NCI-H187 (cell line): Measurements from ENCODE around the gene CARD10.

Experiments used
- DNase-seq, 2 experiments: peaks; one replicate each; lab custom pipeline; 2025; lab: John Stamatoyannopoulos, UW

CARD10 gene

DNA sequence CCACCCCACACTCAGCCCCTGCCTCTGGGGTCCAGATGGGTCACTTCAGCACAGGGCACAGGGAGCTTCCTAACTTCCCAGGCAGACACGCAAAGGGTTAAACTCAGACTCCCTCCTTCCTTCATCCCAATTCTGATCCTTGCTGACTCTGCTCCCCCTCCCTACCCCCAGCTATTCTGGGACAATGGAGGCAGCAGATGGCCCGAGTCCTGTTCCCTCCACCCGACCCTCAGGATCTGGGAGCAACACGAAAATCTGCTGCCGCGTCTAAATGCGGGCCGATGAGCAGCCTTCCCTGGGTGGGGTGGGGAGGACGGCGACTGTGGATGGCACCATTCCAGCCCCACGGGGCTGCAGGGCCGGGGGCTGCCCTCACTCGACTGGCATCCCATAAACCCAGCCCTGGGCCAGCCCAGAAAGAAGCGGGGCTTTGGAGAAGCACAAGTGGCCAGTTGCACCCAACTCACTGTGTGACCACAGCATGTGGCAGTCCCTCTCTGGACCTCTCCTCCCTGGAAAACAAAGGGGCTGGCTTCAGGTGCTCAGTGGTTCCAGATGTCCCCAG is 51.7 kb downstream of the CARD10 start:
- DNase-seq = no peak

DNA sequence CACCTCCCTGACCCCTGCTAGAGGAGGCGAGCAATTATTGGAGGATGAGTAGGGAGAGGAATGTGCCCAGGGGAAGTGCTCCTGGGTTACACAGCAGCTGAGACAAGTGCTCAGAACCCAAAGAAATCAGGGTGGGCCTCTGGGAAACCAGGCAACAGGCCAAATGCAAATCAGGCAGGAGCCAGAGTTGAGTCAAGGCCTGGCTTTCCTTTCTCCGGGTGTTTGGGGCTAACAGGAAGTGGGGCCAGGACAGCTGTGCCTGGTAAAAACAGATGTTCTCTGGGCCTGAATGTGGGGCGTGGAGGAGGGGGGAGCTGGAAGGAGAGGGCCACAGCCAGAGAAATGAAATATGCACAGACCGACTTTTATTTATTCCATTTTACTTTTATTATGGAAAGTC is 55.0 kb downstream of the CARD10 start:
- no peak for DNase-seq

DNA sequence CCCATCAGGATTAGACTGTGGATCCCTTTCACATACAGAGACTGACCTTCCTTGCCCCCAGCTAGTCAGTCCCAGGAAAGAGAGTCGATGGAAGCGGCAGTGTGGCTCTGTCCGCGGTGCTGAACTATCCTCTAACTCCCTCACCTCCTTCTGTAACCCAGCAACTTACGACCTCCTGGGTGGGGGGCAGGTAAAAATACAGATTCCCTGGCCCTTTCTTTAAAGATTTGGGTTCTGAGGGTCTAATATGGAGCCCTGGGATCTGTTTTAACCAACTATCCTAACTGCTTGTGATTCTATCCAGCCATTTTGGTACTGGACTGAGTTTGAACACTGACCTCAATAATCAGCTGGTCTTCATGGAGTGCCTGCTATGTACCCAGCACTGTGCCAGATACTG is 56.2 kb downstream of the CARD10 start:
- DNase-seq = no peak

DNA sequence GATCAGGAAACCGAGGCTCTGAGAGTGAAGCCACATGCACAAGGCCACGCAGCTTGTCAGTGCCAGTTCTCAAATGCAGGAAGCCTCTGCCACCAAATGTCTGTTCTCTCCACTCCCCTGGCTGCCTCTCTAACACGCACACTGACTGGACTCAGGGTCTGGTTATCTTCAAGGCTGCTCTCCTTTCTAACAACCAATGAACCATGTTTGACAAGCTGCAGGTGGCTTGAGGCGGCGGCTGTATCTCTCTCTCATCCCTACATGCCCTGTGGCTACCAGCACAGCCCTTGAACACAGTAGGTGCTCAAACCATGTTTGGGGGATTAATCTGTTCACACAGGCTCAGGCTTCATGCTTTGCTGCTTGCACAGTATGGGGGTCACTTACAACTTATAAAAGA is 56.8 kb downstream of the CARD10 start:
- DNase-seq = no peak

DNA sequence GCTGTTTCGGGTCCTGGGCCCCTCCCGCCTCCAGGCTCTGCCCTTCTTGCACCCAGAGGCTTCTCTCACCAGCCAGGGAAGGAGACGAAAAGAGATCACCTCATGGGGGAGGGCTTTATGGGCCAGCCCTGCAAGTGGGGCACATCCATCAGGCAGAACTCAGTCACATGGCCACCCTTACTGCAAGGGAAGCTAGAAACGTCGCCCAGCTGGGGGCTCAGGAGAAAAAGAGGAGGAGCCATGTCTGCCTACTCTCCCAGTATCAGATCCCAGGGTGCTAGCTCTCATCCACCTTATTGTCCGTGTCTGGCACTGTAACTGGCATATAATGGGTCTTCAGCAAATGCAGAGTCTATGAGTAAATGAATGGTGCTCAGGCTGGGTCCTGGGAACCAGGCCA is 57.3 kb downstream of the CARD10 start:
- DNase-seq = peak in 1 of 2 experiments; percentile 16

DNA sequence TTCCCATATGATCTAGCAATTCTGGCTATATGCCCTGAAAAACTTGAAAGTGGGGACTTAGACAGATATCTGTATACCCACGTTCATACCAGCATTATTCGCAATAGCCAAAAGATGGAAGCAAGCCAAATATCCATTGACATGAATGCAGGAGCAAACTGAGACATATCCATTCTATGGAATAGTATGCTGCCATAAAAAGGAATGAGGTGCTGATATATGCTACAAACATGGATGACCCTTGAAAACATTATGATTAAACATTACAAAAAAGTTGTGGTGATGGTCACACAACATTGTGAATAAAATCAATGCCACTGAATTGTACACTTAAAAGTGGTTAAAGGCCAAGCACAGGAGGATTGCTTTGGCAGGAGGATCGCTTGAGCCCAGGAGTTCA is 58.5 kb downstream of the CARD10 start:
- DNase-seq = no peak

DNA sequence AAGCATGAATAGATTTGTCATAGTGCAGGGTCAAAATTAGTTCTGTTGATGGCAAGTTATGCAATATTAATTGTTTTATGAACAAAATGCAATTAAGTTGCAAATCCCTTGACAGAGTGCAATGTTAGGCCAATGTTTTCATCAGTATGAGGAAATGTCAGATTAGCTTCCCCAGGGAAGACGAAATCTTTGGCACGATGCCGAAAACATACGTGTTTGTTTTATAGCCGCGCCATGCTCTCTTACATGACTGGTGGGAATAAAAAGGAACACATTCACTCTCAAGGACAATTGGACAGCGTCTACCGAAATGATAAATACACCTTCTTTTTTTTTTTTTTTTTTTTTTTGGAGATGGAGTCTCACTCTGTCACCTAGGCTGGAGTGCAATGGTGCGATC is 60.0 kb downstream of the CARD10 start:
- no peak for DNase-seq

DNA sequence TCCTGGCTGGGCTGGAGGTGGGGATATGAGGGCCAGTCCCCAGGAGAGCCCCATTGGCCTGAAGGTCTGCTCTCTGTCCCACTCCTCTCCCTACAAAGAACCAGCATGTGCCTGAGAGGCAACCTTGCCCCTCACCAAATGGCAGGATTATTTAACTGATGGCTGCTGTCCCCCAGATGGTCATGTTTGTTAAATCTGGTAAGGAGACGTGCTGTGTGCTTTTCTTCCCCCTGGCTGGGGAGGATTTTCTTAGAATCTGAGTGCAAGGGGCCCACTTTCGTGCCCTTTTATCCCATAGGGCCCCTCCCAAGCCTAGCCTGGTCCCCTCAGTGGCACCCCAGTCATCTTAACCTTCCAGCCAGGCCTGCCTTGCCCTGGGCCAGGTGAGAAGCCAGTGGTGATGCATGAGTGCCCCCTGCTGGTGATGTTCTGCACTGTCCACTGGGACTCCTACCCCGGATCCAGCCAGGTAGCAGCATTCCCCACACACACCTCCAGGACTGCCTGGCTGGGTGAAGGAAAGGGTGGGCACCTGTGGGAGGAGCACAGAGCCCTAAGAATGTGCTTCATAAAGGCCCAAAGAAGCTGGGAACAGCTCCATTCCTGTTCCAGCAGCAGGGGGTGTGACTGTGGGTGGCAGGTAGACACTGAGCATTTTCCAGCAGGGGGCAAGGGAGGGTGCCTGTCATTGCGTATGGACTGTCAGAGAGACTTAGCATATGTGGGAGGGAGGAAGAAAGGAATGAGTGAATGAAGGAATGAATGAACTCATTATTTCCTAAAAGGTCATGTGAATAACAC is 61.9 kb downstream of the CARD10 start:
- DNase-seq = peak; percentile 24 to 25

DNA sequence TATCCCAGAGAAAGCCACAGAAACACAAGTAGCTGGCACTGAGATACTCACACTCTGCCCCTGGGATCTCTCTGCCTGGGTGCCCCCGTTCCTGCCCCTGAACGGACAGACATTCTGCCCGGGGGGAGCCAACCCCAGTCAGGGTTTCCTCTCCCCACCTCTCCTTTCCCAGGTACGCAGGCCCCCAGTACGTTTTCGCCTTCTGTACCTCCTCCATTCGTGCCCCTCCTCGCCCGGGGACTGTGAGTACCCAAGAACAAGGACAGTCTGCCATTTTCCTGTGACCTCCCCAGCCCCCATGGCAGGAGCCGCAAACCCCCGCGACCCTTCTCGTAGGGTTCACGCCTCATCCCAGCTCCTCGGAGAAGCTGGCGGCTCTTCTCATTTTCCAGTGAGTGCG is 62.9 kb downstream of the CARD10 start:
- DNase-seq = no peak

DNA sequence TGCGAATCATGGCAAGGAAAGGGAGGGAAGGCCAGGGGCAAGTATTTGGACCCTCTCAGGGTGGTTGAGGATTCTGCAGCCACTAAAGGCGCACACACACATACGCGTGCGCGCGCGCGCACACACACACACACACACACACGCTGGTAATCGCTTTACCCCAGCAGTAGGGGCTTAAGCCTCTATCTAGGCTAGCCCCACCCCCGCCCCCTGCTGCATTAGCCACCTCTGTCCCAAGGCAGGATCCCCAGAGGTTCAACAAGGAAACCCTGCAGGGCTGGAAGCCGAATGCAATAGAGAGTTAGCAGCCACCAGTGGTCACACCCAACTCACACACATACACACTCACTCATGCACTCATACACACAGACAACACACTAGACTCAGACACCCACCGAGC is 63.3 kb downstream of the CARD10 start:
- DNase-seq = no peak

DNA sequence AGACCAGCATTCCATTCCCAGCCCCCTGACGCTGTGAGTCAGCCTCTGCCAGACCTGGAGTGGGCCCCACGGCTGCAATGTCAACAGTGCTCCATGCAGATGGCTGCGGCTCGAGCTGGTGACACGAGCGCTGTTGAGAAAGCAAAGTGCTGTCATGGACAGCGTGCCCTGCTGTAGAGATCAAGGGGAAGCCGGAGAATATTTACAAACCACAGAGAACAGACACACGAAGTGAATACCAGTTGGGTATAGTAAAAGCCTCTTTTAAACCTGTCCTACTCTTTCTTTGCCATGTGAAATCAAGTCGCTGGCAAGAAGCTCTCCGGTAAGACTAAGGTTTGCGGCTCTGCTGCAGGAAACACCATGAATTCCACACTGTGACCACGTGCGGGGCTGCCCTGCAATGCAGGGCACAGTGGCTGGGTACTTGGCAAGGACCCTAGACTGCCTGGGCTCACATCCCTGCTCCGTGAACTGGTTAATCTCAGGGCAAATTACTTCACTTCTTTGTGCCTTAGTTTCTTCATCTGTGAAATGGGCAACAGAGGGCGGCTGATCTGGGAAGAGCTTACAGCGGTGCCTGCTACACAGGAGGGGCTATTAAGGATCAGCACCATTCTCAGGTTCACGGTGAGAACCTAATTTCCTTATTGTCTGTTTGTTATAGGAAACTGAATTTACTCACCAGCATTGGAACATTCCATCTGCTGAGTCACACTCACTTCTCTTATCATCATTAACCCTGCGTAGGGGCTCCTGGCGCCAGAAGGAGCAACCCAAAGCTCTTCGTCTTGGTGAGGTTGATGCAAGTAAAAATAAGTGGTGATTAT is 64.1 kb downstream of the CARD10 start:
- DNase-seq = no peak

DNA sequence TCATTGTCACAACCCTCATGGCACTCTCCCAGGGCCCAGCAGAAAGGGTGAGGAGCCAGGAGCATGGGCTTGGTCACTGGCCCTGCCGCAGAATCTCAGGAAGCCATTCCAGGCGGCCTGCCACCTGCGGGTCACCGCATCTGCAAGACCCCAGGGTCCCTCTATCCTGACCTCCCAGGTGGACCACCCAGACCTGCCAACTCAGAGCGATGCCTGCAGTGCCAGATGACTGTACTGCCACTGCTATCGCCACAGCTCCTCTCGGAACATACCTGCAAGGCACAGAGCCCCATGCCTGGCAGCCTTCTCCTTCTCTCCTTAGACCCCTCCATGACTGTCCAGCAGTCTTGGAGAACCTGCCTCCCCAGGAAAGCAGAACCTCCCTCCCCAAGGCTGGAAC is 65.5 kb downstream of the CARD10 start:
- DNase-seq = no peak

DNA sequence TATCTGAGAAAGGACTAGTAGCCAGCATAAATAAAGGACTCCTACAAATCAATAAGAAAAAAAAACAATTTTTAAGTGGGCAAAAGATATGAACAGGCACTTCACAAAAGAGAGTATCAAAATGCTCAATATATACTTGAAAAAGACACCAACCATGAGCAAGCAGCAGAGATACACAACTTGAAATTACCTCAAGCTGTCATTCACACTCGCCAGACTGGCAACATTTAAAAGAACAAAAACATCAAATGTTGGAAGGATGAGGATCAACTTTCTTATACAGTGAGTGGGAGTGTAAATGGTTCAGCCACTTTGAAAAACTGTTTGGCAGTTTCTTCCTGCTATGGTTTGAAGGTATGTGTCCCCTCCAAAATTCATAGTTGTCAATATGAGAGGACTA is 68.0 kb downstream of the CARD10 start:
- DNase-seq = no peak

DNA sequence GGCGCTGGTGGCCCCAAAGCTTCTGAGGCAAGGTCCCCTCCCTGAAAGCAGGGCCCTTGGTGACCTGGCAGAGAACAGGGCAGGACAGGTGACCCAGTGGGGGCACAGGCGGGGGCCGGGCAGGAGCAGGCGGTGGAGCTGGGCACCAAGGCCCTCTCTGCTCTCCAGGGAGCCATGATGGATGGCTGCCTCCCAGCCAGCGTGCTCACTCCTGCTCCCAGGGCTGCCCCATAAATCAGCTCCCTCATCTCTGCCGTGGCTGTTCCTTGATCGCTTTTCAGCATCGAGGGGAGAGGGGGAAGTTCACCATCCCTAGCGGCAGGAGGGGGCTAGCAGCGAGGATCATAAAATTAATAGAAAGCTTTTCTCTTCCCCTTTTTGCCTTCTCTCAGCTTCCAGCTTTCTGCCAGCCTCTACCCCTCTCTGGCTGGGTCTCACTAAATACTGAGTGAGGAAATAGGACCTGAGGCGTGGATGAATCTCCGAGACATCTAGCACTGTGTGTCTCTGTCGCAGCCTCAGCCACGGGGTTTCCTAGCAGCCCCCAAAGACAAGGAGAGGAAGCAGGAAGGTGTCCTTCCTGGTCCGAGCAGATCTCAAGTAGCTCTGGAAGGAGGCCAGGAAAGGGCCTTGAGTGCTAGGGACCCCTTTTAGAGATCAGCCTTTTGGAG is 69.7 kb downstream of the CARD10 start:
- DNase-seq = no peak

DNA sequence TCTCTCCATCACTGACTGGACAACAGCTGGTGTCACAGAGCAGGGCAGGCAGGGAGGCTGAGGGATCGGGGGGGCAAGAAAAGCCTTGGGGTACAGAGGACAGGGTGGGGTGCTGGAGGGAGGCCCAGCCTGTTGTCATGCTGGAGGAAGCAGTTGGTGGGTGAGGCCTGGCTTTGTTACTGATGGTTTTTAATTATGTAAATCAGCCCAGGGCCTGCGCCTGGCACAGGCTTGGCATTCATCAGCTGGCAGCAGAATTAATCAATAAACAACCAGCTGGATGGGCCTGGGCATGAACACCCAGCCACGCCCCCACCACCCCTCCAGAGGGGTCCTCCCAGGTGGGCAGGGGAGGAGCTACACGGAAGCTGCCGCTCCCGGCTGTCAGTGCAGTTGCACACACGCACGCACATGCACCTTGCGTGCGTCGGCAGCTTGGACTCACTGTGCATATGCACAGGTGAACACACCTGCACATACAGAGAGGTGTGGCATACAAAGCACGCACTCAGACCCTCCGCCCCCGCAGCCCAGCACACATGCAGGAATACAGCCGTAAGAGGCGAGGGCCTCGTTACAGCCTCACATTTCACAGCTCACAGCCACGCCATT is 70.6 kb downstream of the CARD10 start:
- DNase-seq = peak; percentile 4 to 25

DNA sequence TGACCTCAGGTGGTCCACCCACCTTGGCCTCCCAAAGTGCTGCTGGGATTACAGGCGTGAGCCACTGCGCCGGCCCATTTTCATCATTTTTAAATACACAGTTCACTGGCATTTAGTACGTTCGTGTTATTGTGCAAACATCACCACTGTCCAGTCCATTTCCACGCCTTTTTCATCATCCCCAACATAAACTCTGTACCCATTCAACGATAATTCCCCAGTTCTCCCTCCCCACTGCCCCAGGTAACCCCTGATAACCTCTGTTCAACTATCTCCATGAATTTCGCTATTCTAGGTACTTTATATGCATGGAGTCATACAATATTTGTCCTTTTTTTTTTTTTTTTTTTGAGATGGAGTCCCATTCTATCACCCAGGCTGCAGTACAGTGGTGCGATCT is 73.7 kb downstream of the CARD10 start:
- DNase-seq = no peak

DNA sequence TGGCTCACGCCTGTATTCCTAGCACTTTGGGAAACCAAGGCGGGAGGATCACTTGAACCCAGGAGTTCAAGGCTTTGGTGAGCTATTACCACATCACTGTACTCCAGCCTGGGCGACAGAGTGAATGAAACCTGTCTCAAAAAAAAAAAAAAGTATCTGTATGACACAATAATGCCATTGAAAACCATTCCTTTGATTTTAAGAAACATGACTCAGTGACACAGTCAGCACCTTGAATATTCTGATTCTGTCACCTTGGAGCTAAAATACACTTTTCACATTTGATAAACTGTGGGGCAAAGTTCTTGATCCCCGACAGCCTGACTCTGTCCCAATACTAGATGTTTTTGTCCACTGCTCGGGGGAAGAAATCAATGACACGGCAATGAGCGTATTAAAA is 75.2 kb downstream of the CARD10 start:
- DNase-seq = no peak

DNA sequence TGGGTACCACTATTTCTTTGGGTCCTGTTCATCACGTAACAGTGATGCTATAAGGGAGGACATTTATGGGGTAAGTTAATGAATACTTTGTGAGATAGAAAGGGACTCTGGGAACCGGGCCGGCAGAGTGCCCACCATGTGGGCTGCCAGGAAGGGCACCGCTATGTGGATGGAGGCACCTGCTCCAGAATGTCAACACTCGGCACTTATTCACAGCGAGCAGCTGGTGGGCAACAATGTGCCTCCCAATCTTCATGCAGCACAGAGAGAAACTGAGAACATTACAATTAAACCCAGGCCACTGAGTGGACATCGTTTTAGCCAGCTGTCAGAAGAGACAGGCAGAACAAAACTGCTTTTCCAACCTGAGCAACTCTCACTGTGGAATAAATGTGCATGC is 76.1 kb downstream of the CARD10 start:
- no peak for DNase-seq

DNA sequence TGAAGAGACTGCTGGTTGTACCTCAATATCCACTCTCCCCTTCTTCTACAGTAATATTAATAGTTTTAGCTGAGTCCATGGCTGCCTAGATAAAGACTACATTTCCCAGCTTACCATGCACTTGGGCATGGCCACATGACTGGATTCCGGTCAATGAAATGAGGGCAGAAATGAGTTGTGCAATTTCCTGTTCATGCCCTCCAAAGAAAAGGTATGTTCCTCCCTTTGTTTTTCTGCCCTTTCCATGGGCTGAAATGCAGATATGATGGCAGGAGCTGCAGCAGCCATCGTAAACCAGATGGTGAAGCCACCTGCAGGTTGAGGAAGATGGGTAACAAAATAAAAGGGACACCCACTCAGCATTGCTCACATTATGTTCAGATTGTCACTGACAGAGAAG is 76.7 kb downstream of the CARD10 start:
- DNase-seq = no peak

DNA sequence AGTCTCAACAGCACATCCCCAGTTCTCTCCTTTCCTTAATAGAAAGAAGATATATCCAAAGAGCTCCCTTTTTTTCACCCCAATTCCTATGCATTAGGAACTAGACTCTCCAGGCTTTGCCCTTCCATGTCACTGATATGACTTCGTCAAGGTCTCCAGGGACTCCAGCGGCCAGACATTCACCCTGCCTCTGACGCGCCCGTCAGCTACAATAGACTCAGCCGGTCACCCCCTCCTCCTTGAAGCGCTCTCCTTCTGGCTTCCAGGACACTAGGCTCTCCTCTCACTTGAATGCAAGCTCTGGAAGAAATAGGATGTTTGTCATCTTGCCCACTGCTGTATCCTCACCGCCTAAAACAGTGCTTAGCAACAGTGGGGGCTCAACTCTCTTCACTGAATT is 77.1 kb downstream of the CARD10 start:
- no peak for DNase-seq

DNA sequence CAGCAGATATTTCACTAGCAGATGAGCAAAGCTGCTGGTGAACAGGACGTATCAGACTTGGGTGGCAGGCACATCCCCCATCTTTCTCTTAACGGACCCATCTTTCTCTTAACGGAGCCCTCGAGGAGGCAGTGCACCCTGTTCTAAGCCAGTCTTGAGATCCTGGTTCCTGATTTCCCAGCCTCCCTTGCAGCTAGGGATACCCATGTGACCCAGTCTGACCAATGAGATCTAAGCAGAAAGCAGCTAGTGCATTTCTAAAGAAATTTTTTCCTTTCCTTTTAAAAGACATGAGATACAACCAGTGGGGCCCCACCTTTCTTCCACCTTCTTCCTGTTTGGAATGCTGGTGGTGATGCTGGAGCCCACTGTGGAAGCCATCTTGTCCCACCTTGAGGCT is 78.3 kb downstream of the CARD10 start:
- DNase-seq = no peak
